ENCODE data around the gene CHCT1. TPM values are rescaled to one million over a fixed set of nuclear protein-coding genes. Genes with fewer than 3 reads are reported as not detected.

The CHCT1 gene
- total RNA-seq, 1 donor from 2014 or later: not detected

DNA sequence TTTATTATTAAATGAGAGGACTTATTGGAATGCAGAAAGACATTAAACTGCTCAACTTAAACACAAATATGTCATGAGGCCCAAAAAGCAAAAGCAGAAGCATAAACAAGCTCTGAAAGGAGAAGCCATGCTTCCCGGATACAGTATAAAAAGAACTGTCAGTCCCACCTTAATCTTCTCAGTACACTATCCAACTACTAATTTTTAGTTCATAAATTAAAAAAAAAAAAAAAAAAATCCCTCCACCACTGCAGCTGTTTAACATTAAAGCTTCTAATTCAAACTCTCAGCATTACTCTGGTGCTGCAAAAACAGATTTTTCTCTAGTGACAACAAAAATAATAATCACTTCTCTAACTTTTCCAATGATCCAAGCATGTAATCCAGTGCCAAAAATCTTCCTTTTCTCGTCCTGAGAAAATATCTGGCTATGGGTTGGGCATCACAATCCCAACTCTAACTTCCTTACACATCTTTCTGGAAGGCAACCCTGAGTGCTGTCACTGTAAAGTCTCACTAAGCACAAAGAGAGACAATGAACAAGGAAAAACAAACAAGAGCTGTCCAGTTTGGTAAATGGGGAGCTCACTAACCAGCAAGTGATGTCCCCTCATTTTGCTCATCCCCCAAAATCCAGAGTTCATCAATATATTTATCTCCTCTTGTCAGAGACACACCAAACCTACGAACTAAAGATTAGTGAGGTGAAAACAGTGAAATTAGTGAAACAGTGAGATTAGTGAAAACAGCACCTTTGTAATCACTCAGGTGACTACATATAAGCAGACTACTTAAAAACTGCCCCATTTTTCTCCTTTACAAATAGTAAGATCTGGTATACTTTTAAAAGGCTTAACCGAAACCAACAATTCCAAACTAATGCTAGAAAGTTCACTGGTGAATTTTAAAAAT lies 35.9 kb upstream of the CHCT1 start:
- DNase-seq (ENCODE audit: low spot score in 2 of 2, unreplicated experiment in 2 of 2): no peak
- Mint-ChIP-seq H3K27me3 (ENCODE audit: low read depth) (no peaks in the 10 kb centered on the region), H3K9me3 (no peaks in the 10 kb centered on the region), H3K4me3 (no peak overlapping the region), H3K27ac (peak overlapping the region; percentile 59), H3K4me1 (peaks cover 57% of the 10 kb centered on the region), H3K36me3 (peaks cover 1% of the 10 kb centered on the region)
- TF ChIP-seq CTCF (IDR thresholded peaks at IDR 0.05; ENCODE audit: unreplicated experiment): no peak

- no peak for DNase-seq (ENCODE audit: low spot score in 2 of 2, unreplicated experiment in 2 of 2)
- TF ChIP-seq CTCF (IDR thresholded peaks at IDR 0.05; ENCODE audit: unreplicated experiment): no peak
- H3K9me3 Mint-ChIP-seq: no peaks in the 10 kb centered on the region
- H3K4me3 Mint-ChIP-seq: no peak overlapping the region
- H3K27ac Mint-ChIP-seq: no peak overlapping the region
- H3K4me1 Mint-ChIP-seq: peaks cover 57% of the 10 kb centered on the region
- H3K36me3 Mint-ChIP-seq: peaks cover 1% of the 10 kb centered on the region
- no peaks in the 10 kb centered on the region for H3K27me3 Mint-ChIP-seq (ENCODE audit: low read depth)
Observed at GRCh38 chr17:60387666-60388065, 34.6 kb upstream of the CHCT1 start.

- peaks cover 59% of the 10 kb centered on the region for H3K4me1 Mint-ChIP-seq
- H3K4me3 Mint-ChIP-seq: no peak overlapping the region
- no peak for TF ChIP-seq CTCF (IDR thresholded peaks at IDR 0.05; ENCODE audit: unreplicated experiment)
- peak overlapping the region; percentile 35 for H3K27ac Mint-ChIP-seq
- no peak for DNase-seq (ENCODE audit: low spot score in 2 of 2, unreplicated experiment in 2 of 2)
- no peaks in the 10 kb centered on the region for H3K27me3 Mint-ChIP-seq (ENCODE audit: low read depth)
- H3K9me3 Mint-ChIP-seq: no peaks in the 10 kb centered on the region
- H3K36me3 Mint-ChIP-seq: no peaks in the 10 kb centered on the region
Observed at GRCh38 chr17:60388742-60389141, 33.5 kb upstream of the CHCT1 start.

GRCh38 chr17:60390186-60390585 lies 32.1 kb upstream of the CHCT1 start:
- DNase-seq (ENCODE audit: low spot score in 2 of 2, unreplicated experiment in 2 of 2): no peak
- no peak for TF ChIP-seq CTCF (IDR thresholded peaks at IDR 0.05; ENCODE audit: unreplicated experiment)
- Mint-ChIP-seq H3K9me3 (no peaks in the 10 kb centered on the region), H3K27me3 (ENCODE audit: low read depth) (no peaks in the 10 kb centered on the region), H3K4me1 (peaks cover 51% of the 10 kb centered on the region), H3K36me3 (no peaks in the 10 kb centered on the region), H3K27ac (peak overlapping the region; percentile 95), H3K4me3 (peak overlapping the region; percentile 94)

- Mint-ChIP-seq H3K9me3 (no peaks in the 10 kb centered on the region), H3K4me1 (peaks cover 45% of the 10 kb centered on the region), H3K27me3 (ENCODE audit: low read depth) (no peaks in the 10 kb centered on the region), H3K4me3 (peak overlapping the region; percentile 94), H3K36me3 (no peaks in the 10 kb centered on the region), H3K27ac (peak overlapping the region; percentile 95)
- TF ChIP-seq CTCF (IDR thresholded peaks at IDR 0.05; ENCODE audit: unreplicated experiment): no peak
- DNase-seq (ENCODE audit: low spot score in 2 of 2, unreplicated experiment in 2 of 2): peak in 1 of 2 experiments; percentile 41
Observed at GRCh38 chr17:60390925-60391470, 31.3 kb upstream of the CHCT1 start.
